ENCODE measurements around the gene IFFO2.

DNA sequence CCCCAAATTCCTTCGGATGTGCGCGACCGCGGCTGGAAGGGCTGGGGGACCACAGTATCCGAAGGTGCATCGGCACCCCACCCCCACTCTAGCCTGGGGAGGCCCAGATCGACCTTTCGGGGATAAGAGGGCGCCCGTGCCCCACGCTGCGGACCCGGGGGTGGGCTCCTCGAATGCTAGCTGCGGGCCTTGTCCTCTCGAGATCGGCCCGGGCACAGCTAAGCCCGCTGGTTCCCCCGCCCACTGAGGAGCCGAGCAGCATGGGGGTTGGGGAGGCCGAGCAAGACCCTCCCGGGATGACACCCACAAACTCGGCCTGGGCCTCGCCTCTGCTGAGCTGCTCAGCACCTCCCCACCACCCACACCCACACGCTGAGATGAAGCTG lies 653 bp upstream of the IFFO2 start:
- TF ChIP-seq POLR2A (IDR thresholded peaks at IDR 0.05; ENCODE audit: low read depth, low read length), result no peak
- TF ChIP-seq TAF1 (IDR thresholded peaks at IDR 0.05; ENCODE audit: low read depth, low read length), result no peak
- TF ChIP-seq SPI1 (IDR thresholded peaks at IDR 0.05; ENCODE audit: low read depth, low read length), result no peak
- no peak for TF ChIP-seq POLR2AphosphoS5 (IDR thresholded peaks at IDR 0.05; ENCODE audit: low read depth, low read length)
- no peak for TF ChIP-seq PAX5 (IDR thresholded peaks at IDR 0.05; ENCODE audit: insufficient read depth, low read length, severe bottlenecking)
- TF ChIP-seq POU2F2 (IDR thresholded peaks at IDR 0.05; ENCODE audit: low read depth, low read length), result no peak

Measured in GM12891 (cell line).